Activated effector memory CD4-positive, alpha-beta T cell treated with anti-CD3 and anti-CD28 coated beads, Interleukin-2, amount 50 U/mL, for 16 hours (primary cell): ENCODE measurements around the gene CIRBP.
"Not testable (repeated sequence)": the region's sequence is repeated elsewhere in the genome, so short reads cannot be mapped to it uniquely, and the experiment has no call there.

Experiments
- DNase-seq: peaks from one replicate; pipeline ENCODE4 v3.0.0-alpha.2; 2020

The CIRBP gene

DNA sequence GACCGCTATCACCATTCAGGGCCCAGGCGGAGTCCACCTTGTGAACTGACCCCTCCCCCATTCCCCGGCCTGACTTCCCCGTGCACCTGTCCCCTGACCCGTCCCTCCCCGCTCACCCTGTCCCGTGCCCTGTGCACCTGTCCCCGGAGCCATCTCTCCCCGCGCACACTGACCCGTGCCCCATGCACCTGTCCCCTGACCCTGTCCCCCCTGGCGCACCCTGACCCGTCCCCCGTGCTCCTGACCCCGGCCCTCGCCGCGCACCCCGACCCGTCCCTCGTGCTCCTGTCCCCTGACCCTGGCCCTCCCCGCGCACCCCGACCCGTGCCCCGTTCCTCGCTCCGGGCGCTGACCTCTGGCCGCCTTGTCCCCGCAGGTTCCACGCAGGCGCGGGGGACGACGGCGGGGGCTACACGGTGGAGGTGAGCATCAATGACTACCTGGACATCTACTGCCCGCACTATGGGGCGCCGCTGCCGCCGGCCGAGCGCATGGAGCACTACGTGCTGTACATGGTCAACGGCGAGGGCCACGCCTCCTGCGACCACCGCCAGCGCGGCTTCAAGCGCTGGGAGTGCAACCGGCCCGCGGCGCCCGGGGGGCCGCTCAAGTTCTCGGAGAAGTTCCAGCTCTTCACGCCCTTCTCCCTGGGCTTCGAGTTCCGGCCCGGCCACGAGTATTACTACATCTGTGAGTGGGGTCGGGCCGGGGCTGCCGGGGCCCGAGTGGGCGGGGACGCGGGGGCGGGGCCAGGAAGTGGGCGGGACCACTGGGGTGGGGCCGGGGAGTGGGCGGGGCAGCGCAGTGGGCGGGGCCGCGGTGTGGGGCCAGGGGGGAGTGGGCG is 26.3 kb downstream of the CIRBP start:
- DNase-seq: peak; percentile 83

DNA sequence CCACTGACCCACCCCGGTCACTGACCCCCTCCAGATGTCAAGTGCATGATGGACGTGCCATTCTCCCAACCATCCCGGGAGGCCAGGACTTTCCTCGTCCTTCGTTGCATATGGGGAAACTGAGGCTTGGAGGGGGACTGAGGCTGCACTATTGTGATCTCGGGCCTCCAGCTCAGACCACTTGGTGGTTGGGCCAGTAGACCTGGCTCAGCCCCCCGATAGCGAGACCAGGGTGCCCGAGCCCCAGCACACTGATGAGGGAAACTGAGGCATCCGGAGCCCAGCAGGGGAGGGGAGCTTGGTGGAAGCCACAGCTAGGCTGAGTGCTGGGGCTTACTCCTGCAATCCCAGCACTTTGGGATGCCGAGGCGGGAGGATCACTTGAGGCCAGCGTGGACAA is 26.9 kb downstream of the CIRBP start:
- no peak for DNase-seq

DNA sequence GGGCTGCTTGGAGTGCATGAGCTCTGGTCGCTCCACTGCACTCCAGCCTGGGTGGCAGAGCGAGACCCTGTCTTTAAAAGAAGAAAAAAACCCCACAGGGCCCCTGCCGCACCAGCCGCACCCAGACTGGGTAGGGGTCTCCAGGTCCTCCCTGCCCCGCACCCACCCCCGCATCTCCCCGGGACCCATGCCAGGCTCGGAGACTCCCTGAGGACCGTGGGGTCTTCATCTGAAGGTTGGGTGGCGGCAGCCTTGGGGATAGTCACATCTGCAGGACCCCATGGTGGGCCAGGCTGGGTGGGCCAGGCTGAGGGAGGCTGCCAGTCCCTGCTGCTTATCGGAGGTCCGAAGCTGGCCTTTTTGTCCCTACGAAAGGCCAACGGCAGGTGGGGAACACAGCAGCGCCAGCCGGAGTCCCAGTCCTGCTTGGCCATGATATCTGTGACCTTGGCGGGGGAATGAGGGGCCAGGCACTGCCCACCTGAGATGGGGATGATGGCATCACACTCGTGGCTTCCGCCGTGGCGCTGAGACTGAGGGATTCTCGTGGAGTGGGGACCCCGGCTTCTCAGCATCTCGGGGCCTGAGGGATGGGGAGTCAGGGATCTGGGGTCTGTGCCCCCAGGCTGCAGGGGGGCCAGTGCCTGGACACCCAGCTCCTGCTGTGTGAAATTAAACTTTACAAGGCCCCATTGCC is 27.6 kb downstream of the CIRBP start:
- no peak for DNase-seq

DNA sequence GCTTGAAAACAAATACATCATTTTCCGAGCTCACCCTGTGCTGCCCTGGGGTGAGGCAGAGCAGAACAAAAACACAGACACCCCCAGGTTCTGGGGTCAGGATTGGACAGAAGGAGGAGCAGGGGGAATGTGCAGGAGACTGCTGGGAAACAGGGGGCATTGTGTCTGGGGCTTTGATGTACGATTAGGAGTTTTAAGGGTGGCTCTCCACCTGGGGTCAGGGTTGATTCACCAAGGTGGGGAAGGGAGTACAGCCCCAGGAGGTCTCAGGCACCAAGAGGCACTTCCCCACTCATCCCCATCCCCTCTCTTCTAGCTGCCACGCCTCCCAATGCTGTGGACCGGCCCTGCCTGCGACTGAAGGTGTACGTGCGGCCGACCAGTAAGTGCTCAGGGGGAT is 29.1 kb downstream of the CIRBP start:
- DNase-seq: no peak

DNA sequence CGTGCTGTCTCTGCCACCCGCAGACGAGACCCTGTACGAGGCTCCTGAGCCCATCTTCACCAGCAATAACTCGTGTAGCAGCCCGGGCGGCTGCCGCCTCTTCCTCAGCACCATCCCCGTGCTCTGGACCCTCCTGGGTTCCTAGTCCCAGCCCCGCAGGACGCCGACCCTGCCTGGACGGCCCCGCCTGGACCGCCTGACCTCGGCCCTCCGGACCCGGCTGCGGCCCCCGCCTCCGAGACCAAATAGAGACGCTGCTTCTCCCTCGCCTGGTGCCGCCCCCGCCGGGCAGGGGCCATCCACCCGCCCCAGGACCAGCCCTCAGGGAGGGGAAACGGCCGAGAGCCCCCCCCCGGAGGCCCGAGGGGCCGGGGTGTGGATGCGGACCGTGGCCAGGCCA is 30.7 kb downstream of the CIRBP start:
- no peak for DNase-seq

DNA sequence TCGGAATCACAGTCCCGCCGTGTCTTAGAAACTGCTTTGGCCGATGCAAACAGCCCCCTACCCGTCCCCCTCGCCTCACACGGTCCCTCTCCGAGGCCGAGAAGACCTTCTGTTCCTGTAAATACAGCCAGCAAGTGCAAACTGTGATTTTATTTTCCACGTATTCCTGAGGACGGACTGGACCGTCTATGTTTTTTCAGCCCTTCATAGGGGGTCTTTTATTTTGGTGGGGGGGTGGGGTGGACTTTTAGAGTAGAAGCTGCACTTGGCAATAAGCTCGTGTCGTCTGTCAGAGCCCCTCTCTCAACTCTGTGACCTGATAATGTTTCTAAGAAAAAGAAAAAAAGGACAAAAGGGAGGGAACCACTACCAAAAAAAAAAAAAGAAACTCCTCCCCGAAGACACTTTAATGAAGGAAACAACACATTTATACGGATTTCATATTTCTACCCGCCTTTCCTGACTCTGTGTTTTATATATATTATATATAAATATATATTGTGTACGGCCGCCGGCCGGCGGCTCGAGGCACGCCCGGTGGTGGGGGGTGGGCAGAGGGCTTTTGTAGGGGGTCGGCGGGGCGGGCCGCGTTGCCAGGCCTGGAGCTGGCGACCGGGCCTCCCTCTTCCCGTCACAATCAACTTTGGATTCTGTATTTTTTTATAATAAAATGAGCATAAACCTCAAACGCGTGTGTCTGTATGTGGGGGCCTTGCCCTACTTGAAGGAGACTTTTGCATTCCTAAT is 31.8 kb downstream of the CIRBP start:
- DNase-seq: no peak

DNA sequence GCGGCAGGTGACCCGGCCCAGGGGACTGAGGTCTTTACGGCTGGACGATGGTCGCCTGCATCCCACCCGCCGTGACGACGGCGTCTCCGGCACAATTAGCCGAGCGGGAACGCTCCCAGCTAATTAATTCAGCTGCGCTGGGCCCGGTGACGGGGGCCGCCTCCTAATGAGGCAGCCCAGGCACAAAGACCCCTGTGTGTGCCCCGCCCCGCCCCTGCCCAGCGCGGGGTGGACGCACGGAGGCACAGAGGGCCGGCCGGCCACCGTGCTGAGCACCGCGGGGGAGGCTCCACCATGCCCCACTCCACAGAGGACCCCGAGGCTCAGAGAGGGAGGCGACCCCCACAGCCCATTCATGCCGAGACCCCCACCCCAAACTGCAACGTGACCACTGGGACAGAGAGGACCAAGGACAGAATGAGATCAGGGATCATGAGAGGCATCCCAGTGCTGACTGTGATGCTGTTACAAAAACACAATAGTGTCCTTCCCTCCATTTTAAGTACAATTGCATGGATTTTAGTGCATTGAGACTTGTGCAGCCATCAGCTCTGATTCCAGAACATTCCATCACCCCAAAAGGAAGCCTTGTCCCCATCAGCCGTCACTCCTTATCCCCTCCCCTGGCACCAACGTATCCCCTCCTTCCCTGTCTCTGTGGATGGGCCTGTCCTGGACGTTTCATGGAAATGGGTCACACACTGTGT is 33.6 kb downstream of the CIRBP start:
- no peak for DNase-seq

DNA sequence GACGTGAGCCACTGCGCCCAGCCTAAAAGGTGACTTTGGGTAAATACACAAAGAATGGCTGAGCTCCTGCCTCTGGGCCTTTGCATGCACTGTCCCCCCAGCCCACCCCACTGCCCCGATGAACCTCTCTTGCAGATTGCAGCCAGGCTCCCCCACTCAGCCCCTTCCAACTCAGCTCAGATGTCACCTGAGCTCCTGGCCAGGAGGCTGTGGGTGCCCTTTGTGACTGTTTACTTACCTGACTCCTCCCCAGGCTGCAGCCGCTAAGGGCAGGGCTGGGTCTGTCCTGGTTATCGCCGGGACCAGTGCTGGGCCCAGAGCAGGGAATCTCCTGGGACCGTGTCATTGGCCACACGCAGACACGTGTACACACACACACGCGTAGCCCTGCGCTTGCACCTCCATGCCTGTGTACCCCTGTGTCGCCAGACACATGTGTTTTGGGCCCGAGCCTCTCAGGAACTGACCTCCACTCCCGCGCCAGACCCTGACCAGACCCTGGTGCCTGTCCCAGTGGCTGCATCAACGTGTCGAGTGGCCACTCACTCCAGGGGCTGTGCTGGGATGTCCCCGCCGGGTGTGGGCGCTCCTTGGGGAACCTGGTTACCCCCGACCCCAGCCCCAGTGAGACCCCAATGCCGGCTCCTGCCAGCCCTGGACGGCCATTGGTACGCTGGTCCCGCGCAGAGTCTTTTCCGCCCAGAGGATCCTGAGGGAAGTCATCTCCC is 35.2 kb downstream of the CIRBP start:
- no peak for DNase-seq

DNA sequence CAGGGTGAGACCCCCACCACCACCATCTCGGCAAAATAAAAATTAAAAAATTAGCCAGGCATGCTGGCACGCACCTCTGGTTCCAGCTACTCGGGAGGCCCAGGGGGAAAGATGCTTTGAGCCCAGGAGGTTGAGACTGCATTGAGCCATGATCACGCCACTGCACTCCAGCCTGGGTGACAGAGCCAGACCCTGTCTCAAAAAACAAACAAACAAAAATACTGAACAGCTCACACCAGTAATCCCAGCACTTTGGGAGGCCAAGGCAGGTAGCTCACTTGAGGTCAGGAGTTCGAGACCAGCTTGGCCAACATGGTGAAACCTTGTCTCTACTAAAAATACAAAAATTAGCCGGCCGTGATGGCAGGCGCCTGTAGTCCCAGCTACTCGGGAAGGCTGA is 36.2 kb downstream of the CIRBP start:
- DNase-seq: not testable (repeated sequence)

DNA sequence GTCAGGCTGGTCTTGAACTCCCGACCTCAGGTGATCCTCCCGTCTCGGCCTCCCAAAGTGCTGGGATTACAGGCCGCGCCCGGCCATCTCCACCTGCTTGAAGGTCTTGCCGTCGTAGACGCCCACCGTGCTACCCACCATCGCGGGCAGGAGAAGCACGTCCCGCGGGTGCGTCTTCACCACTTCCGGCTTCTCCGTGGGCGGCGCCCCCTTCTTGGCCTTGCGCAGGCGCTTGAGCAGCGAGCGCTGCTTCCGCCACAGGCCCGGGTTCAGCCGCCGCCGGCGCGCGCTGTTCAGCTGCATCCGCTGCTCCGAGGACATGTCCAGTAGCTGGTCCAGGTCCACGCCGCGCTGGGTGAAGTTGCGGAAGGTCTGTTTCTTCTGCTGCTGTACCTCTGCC is 38.2 kb downstream of the CIRBP start:
- no peak for DNase-seq

DNA sequence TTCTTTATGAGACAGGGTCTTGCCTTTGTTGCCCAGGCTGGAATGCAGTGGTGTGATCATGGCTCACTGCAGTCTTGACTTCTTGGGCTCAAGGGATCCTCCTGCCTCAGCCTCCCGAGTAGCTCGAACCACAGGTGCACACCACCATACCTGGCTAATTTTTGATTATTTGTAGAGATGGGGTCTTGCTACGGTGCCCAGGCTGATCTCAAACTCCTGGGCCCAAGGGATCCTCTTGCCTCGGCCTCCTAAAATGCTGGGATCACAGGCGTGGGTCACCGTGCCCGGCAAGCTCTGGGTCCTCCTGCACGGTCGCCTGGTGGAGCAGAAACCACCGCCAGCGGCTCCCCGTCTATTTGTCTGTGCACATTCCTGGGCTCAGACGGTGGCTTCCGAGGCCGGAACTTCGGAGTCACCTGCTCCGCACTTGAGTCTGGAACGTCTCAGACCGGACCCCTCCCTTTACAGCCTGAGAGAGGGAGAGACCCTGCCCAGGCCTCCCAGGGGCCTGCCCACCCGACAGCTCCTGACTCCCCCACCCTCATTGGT is 38.7 kb downstream of the CIRBP start:
- no peak for DNase-seq

DNA sequence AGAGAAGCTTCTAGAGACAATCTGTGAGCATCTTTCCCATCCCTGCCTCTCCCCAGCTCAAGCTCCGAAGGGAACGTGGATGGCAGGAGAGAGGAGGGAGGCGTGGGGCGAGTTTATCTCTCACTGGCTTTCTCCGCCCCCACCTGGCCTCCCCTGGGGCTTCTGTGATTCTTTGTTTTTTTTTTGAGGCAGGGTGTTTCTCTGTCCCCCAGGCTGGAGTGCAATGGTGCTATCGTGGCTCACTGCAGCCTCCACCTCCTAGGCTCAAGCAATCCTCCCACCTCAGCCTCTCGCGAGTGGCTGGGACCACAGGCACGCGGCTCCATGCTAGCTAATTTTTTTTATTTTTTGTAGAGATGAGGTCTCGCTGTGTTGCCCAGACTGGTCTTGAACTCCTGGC is 39.6 kb downstream of the CIRBP start:
- no peak for DNase-seq

DNA sequence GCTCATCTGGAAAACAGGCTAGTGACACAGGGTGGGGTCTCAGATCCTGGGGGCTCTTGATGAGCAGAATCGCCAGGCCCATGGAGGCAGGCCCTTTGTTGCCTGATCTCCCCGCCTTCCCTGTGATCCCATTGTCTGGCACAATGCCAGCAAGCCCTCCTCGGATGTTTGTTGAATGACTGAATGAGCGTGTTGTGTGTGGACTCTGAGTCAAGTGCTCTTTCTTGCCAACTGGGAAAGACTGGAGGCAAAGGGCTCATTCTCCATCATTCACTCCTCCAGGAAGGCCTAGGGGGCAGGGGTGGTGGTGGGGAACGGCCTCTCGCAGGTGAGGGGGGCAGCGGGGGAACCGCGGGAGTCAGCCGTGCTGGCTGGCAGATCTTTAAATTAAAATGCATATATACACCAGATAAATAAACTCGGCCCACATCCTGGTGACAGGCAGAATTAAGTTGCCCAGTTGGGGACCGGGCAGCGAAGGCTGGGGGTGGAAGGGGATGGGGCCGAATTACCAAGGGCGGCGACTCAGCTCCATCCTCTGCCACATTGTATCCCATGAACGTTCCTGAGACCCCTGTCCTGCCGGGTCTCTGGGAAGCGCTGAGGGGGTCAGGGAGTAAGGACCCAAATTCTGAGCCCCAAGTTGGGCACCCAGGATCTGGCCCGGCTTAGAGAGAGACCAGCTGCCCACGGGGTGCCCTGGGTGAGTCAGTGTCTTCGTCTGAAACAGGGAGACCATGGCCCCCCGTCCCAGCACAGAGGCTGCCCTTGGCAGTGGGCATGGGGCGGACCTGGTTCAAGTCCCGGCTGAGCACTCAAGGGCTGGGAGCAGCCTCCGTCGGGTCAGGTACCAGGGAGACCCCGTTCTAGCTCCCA is 41.1 kb downstream of the CIRBP start:
- no peak for DNase-seq

DNA sequence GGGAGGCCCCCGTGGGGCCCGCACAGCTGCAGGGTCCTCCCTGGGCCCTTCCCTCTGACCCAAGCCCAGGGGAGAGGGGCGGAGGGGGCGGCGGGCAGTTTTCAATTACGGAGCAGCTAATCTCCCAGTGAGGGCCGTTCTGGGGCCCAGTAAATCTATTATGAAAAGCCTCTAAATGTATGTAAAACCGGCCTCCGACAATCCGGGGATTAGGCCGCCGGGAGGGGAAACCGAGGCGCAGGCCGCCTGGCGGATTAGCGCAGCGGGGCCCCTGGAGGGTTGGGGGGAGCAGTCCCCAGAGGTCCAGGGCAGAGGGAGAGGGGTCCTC is 41.7 kb downstream of the CIRBP start:
- no peak for DNase-seq

DNA sequence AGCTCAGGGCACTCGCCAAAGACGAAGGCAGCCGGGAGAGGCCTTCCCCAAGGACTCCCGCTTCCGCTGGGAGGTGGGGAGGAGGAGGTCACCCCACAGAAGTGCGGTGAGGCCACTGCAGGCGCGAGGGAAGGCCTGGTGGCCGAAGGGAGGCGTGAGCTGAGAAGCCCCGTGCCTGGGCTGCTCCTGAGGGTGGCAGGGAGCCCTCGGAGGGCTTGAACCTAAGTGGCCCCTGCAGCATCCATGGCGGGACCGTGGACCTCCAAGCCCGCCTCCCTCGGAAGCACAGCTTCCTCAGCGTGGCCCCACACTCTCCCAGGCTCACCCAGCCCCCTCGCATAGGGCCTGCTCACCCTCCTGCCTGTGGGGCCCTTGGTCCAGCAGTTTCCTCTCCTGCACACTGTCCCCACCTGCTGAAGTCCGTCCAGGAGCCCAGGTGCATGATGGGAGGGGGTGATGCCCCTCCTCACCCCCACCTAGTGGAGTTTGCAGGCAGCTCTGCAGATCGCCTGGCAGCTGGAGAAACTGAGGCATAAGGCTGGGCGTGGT is 42.5 kb downstream of the CIRBP start:
- DNase-seq: no peak

DNA sequence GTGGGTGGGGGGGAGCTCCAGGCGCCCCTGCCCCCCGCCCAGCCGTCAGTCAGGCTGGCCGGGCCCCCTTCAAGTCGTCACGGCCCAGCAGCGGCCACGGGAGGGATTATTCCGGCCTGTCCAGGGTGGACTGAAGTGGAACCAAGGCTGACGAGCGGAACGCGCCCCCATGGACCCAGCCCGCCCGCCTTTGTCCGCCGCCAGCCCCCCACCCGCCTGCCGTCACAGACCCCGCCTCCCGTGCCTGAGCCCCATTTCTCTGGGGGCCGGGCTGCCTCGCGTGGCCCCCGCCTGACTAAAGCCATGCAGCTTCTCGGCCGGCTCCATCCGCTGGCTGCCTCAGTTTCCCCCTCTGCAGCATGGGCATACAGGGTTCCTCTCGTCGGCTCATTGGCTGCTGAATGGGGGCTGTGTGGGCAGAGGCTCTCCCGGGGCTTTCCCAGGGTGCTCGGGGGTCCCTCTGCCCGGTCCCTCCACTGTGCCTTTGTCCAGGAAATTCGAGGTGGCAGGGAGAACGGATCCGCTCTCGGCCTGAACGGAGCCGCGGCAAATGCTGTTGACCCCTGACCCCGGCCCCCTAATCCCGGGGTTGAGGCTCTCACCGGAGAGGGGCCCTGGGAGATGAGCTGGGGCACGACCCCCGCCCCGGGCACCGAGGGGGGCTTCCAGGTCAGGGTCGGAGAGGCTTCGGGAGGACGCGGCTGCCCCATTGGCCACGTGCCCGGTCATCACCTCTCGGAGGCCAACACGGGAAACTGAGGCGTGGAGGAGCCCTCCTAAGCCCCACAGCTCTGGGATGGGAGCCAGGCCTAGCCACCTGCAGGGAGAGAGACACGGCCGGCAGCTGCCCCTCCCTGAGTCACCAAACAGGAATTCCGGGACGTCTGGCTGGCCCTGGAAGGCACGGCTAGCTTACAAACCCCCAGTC is 43.9 kb downstream of the CIRBP start:
- no peak for DNase-seq

DNA sequence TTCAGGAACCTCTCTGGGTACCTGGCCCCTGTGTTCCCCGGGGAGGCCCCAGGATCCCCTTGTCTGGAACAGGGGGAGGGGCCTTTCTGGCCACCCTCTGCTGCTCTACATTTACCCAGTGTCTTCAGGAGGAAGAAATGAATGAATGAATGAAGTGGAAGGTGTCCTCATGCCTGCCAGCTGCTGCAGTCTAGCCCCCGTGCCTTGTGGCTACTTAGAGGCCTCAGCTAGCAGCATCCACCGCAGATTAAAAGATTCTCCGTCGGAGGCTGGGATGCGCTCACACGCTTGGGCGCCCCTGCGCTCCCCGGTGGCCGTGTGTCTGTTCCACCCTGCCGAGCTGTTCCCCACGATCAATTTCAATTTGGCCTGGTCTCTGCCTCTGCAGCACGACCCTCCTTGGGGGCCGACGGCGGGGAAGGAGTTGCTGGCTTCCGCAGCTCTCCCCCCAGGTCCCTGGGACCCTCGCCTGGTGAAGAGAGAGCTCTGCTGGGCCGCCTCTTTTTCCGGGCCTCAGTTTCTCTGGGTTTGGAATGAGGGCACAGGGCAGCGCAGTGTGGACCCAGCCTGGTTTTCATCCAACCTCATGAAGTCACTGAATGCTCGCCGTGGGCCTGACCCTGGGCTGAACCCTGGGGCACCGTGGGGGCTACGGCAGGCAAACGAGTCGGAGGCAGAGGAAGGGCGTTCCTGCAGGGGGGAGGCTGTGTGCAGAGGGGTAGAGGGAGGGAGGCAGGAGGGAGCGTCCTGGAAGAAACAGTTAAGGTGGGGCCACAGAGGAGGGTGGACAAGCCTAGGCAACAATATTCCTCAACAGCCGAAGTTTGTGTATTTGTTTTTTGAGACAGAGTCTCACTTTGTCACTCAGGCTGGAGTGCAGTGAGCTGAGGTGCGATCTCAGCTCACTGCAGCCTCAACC is 44.8 kb downstream of the CIRBP start:
- DNase-seq: no peak

DNA sequence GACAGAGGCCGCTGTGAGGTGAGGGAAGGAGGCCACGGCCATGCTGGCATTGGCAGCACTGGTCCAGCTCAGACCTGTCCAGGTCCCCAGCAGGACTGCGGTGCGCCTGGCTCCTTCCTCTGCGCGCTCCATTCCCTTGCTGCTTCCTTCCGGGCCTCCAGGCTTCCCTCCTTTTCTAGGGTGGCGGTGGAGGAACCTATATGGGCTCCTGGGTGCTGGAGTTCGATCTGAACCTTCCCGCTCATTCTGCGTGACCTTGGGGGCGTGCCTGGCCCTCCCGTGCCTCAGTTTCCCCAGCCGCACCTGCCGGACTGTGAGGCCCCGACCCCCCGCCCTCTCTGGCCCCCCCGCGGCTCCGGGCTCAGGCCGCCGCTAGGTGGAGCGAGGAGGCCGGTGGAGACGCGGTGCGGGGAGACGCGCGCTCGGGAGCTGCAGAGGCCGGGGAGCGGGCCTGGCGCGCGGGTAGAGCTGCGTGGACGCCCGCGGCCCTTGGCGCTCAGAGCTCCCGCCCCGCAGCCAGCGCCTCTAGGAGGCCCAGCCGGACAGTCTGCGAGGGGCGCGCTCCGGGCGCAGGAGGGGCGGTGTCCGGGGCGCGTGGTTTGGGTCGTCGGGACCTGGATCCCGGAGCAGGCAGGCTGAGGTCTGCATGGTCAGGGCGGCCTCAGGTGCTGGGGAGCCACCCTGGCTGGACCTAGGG is 46.5 kb downstream of the CIRBP start:
- DNase-seq: no peak
